HepG2 (cell line): ENCODE measurements around the gene METTL26. TPM values are rescaled to one million over a fixed set of nuclear protein-coding genes. Genes with fewer than 3 reads are reported as not detected.

Source experiments
- ATF7 ChIP-seq, 2 experiments: fragments of 450-650 bp in 1 of 2; sonication (generic) in 1 of 2; formaldehyde crosslinking in 1 of 2; IDR thresholded peaks; 2 replicates each; pipeline versions ENCODE4 v1.4.0 to v1.6.1; 2016 to 2020; ENCODE audit warnings: antibody characterized with exemption in 1 of 2, mild to moderate bottlenecking in 1 of 2, missing genetic modification reagents in 1 of 2
- ATRX ChIP-seq: sonication (generic); formaldehyde crosslinking; IDR thresholded peaks from 2 replicates; pipeline ENCODE4 v1.4.0; 2020; ENCODE audit warnings: missing genetic modification reagents, borderline replicate concordance
- BRF2 ChIP-seq: sonication (generic); formaldehyde crosslinking; IDR thresholded peaks from 2 replicates; pipeline ENCODE4 v1.8.1; 2022; ENCODE audit warnings: mild to moderate bottlenecking, missing genetic modification reagents
- HNF4G ChIP-seq, 2 experiments: sonication (generic) in 1 of 2; formaldehyde crosslinking in 1 of 2; IDR thresholded peaks; 2 replicates each; pipeline versions ENCODE4 v1.4.0 to v1.6.1; 2011 to 2020; ENCODE audit warnings: borderline replicate concordance in 2 of 2, low read depth in 2 of 2, mild to moderate bottlenecking in 2 of 2, low read length in 1 of 2, missing genetic modification reagents in 1 of 2, moderate library complexity in 1 of 2
- MIER2 ChIP-seq: IDR thresholded peaks from 2 replicates; pipeline ENCODE4 v1.6.1; 2016; ENCODE audit warnings: missing biosample characterization, missing genetic modification reagents
- MLLT10 ChIP-seq: sonication (generic); formaldehyde crosslinking; IDR thresholded peaks from 2 replicates; pipeline ENCODE4 v1.4.0; 2020; ENCODE audit warnings: missing genetic modification reagents
- NCOA1 ChIP-seq: sonication (generic); formaldehyde crosslinking; IDR thresholded peaks from 2 replicates; pipeline ENCODE4 v1.9.0; 2021; ENCODE audit warnings: missing genetic modification reagents
- SALL1 ChIP-seq: sonication (generic); formaldehyde crosslinking; IDR thresholded peaks from 2 replicates; pipeline ENCODE4 v1.8.0; 2022; ENCODE audit warnings: mild to moderate bottlenecking, missing genetic modification reagents
- SMARCC2 ChIP-seq: fragments of 450-650 bp; IDR thresholded peaks from 2 replicates; pipeline ENCODE4 v1.6.1; 2017; ENCODE audit warnings: antibody characterized with exemption, mild to moderate bottlenecking
- TFDP2 ChIP-seq: sonication (generic); formaldehyde crosslinking; IDR thresholded peaks from 2 replicates; pipeline ENCODE4 v1.4.0; 2020; ENCODE audit warnings: missing genetic modification reagents
- ZFYVE20 ChIP-seq: sonication (generic); formaldehyde crosslinking; IDR thresholded peaks from 2 replicates; pipeline ENCODE4 v1.8.0; 2023; ENCODE audit warnings: low read depth, mild to moderate bottlenecking, moderate library complexity, missing genetic modification reagents, borderline replicate concordance
- ZHX2 ChIP-seq, 2 experiments: sonication (generic) in 1 of 2; formaldehyde crosslinking in 1 of 2; IDR thresholded peaks; 2 replicates each; pipeline versions ENCODE4 v1.6.1 to v1.9.0; 2014 to 2022; ENCODE audit warnings: antibody characterized with exemption in 1 of 2, borderline replicate concordance in 1 of 2, inconsistent platforms in 1 of 2, low read depth in 1 of 2, missing genetic modification reagents in 1 of 2
- ZMYM4 ChIP-seq: sonication (generic); formaldehyde crosslinking; IDR thresholded peaks from 2 replicates; pipeline ENCODE4 v1.8.1; 2023; ENCODE audit warnings: mild to moderate bottlenecking, missing genetic modification reagents
- ZNF317 ChIP-seq: sonication (generic); formaldehyde crosslinking; IDR thresholded peaks from 2 replicates; pipeline ENCODE4 v1.5.0; 2020; ENCODE audit warnings: mild to moderate bottlenecking, missing genetic modification reagents
- ZNF550 ChIP-seq: sonication (generic); formaldehyde crosslinking; IDR thresholded peaks from 2 replicates; pipeline ENCODE4 v1.4.0; 2020; ENCODE audit warnings: mild to moderate bottlenecking, missing genetic modification reagents, borderline replicate concordance
- ZNF564 ChIP-seq: sonication (generic); formaldehyde crosslinking; IDR thresholded peaks from 2 replicates; pipeline ENCODE4 v1.8.1; 2023; ENCODE audit warnings: mild to moderate bottlenecking, missing genetic modification reagents
- ZNF883 ChIP-seq: sonication (generic); formaldehyde crosslinking; IDR thresholded peaks from 2 replicates; pipeline ENCODE4 v1.5.1; 2020; ENCODE audit warnings: mild to moderate bottlenecking, missing genetic modification reagents; ENCODE audit errors: not compliant biosample characterization
- polyA plus RNA-seq, 8 experiments: library from polyadenylated mRNA; depleted of rRNA in 3 of 8; stranded (reverse) in 7 of 8; unstranded in 1 of 8; fragments of >200 nt; fragmentation: Illumina TruSeq in 4 of 8; extraction: Trizol in 4 of 8; gene quantifications; 2 replicates each; pipeline versions ENCODE4 v1.2.1 to v1.2.3, GENCODE V29; 2011 to 2016; ENCODE audit warnings: low read depth in 4 of 8, missing spikeins in 1 of 8, mixed read lengths in 1 of 8; ENCODE audit not compliant: insufficient read depth in 1 of 8
- total RNA-seq, 5 experiments: library from RNA; depleted of rRNA; stranded (reverse); fragments of >200 nt; fragmentation: Illumina TruSeq; extraction: Trizol; gene quantifications; 2 replicates each; pipeline ENCODE4 v1.2.3, GENCODE V29; 2016; ENCODE audit warnings: low read depth in 1 of 5
- TF ChIP-seq, protein P1 (sequence below): sonication (generic); formaldehyde crosslinking; IDR thresholded peaks from 2 replicates; pipeline ENCODE4 v1.9.0; 2021; ENCODE audit warnings: missing genetic modification reagents, mild to moderate bottlenecking, borderline replicate concordance

METTL26 gene
- total and polyA plus RNA-seq, 2 of the 13 experiments (the other 11 are each of a cell fraction or from before 2014, with no cell fraction given), result 65.5 to 70.1 TPM

DNA sequence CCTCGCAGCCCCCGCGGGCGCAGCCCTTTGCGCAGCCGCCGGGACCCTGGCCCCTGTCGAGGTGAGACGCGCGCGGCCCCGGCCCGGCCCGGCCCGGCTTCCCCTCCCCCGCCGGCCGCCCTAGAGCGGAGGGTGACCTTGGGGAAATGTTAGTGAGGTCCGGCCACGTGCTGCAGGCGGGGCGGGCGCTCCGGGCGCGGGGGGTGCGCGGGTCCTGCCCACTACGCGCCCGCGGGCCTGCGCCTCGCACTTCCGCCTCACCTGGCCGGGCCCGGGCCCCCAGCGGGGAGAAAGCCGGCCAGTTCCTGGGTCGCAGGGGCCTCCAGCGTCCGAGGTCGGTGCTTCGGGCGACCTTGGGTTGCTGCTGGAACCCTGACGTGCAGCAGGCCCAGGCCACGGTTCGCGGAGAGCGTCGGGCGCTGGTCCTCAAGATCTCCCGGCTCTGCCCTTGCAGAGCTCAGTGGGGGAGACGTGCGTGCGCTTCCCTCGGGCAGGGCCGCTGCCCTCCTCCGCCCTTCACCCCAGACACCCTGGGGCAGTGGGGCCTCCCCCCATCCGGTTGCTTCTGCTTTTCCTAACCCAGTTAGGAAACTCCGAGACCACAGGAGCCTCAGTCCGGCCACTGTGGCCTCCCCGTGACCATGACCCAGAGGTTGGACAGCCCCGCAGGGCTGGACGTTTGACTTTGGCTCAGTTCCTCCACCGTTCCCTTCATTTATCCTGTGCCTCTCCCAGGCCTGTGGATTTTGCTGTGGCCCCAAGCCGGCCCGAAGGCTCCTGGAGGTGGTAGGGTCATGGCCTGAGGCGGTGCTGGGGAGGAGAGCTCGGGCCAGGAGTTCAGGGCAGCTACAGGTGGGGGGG lies 6.3 kb upstream of the METTL26 start (continued):
- no peak for TF ChIP-seq ZHX2 (IDR thresholded peaks at IDR 0.05; ENCODE audit: low read depth)
- TF ChIP-seq ZHX2 (CRISPR knock-in tag; IDR thresholded peaks at IDR 0.05; ENCODE audit: borderline replicate concordance), result 0 out of 2 replicates have a peak, but pooled peaks have one; percentile 62
- TF ChIP-seq ZNF550, result no peak
- TF ChIP-seq MLLT10 (CRISPR knock-in tag), result no peak
- peak; percentile 49; the same call in 1 of the 2 replicates for TF ChIP-seq BRF2
- TF ChIP-seq MIER2 (CRISPR knock-in tag), result no peak
- TF ChIP-seq SALL1, result peak; percentile 55
- TF ChIP-seq ZFYVE20 (CRISPR knock-in tag), result no peak
- peak; percentile 59 for TF ChIP-seq TFDP2
- TF ChIP-seq ATF7 (IDR thresholded peaks at IDR 0.05), result no peak
- TF ChIP-seq ATF7 (CRISPR knock-in tag; IDR thresholded peaks at IDR 0.05), result no peak
- TF ChIP-seq HNF4G (IDR thresholded peaks at IDR 0.05; ENCODE audit: borderline replicate concordance, low read depth, low read length), result no peak
- 0 out of 2 replicates have a peak, but pooled peaks have one; percentile 24 for TF ChIP-seq HNF4G (CRISPR knock-in tag; IDR thresholded peaks at IDR 0.05; ENCODE audit: borderline replicate concordance, low read depth)
- no peak for TF ChIP-seq ZNF564 (CRISPR knock-in tag)
- no peak; the same call in 1 of the 2 replicates for TF ChIP-seq ZMYM4 (CRISPR knock-in tag)
- no peak for TF ChIP-seq ATRX (CRISPR knock-in tag)
- TF ChIP-seq ZNF883 (CRISPR knock-in tag), result no peak
- TF ChIP-seq SMARCC2, result no peak
- TF ChIP-seq, protein P1, sequence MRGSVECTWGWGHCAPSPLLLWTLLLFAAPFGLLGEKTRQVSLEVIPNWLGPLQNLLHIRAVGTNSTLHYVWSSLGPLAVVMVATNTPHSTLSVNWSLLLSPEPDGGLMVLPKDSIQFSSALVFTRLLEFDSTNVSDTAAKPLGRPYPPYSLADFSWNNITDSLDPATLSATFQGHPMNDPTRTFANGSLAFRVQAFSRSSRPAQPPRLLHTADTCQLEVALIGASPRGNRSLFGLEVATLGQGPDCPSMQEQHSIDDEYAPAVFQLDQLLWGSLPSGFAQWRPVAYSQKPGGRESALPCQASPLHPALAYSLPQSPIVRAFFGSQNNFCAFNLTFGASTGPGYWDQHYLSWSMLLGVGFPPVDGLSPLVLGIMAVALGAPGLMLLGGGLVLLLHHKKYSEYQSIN (CRISPR knock-in tag), result no peak
- peak; percentile 68; the same call in 1 of the 2 replicates for TF ChIP-seq ZNF317 (CRISPR knock-in tag)
- no peak for TF ChIP-seq NCOA1 (CRISPR knock-in tag)
